Measurements from ENCODE around the gene FNTB. TPM values are rescaled to one million over a fixed set of nuclear protein-coding genes. Genes with fewer than 3 reads are reported as not detected.

Gene FNTB
- total and polyA plus RNA-seq, 2 of the 8 experiments (the other 6 are each of a cell fraction or from before 2014, with no cell fraction given) = 16.0 to 20.7 TPM

- Histone ChIP-seq H3K18ac (ENCODE audit: extremely low read depth, low read length) (no peak overlapping the region), H4K91ac (replicated peaks; ENCODE audit: insufficient read length, low read length) (no peak overlapping the region), H3K23ac (ENCODE audit: insufficient read length) (no peak overlapping the region), H3K4ac (replicated peaks; ENCODE audit: insufficient read length, low read depth, low read length) (no peak overlapping the region), H3K14ac (ENCODE audit: insufficient read length) (no peak overlapping the region), H2AFZ (ENCODE audit: low read length) (no peak overlapping the region), H3K4me1 (replicated peaks in 1 of 4; ENCODE audit: control insufficient read depth in 3 of 4, insufficient read depth in 4 of 4, low read length in 3 of 4) (no peaks in the 10 kb centered on the region), H3K4me3 (ENCODE audit: extremely low read depth in 1 of 4, insufficient read depth in 2 of 4, low read depth in 3 of 4, low read length in 4 of 4) (no peak overlapping the region), H3K56ac (replicated peaks; ENCODE audit: insufficient read length, low read depth, low read length) (no peak overlapping the region), H3K27ac (ENCODE audit: low read depth, low read length) (no peak overlapping the region), H3K9ac (replicated peaks in 1 of 4; ENCODE audit: extremely low read depth in 1 of 4, low read depth in 3 of 4, low read length in 3 of 4) (no peak overlapping the region), H2BK20ac (ENCODE audit: low read length) (no peak overlapping the region), H3K4me2 (ENCODE audit: insufficient read depth in 1 of 2, low read depth in 2 of 2, low read length in 2 of 2) (no peak overlapping the region), H3K27me3 (replicated peaks in 1 of 4; ENCODE audit: control insufficient read depth in 3 of 4, extremely low read depth in 1 of 4, insufficient read depth in 3 of 4, low read length in 3 of 4) (no peaks in the 10 kb centered on the region), H2BK12ac (ENCODE audit: low read depth, low read length) (no peak overlapping the region), H2BK15ac (ENCODE audit: low read length) (no peak overlapping the region), H2AK5ac (ENCODE audit: low read depth, low read length) (no peak overlapping the region), H4K8ac (ENCODE audit: extremely low read depth, insufficient read depth, low read length) (no peak overlapping the region), H3K9me3 (ENCODE audit: insufficient read depth in 2 of 2, low read depth in 1 of 2, low read length in 1 of 2) (no peaks in the 10 kb centered on the region), H3K79me1 (ENCODE audit: low read depth, low read length) (no peaks in the 10 kb centered on the region), H3K23me2 (ENCODE audit: low read depth, low read length) (no peaks in the 10 kb centered on the region; the same call in 1 of the 2 replicates), H2BK120ac (replicated peaks; ENCODE audit: low read depth, low read length) (no peak overlapping the region), H3K36me3 (ENCODE audit: control insufficient read depth in 2 of 4, insufficient read depth in 4 of 4, low read length in 3 of 4) (peaks cover 0 to 8% (median 5%) of the 10 kb centered on the region in 4 experiments; a peak in 5 of 8 replicates), H3K79me2 (ENCODE audit: control insufficient read depth in 1 of 2, insufficient read depth in 2 of 2, low read length in 2 of 2) (no peaks in the 10 kb centered on the region), H2BK5ac (ENCODE audit: low read depth, low read length) (no peak overlapping the region), H4K5ac (ENCODE audit: insufficient read length, low read depth, low read length) (no peak overlapping the region), H4K20me1 (replicated peaks in 1 of 2; ENCODE audit: control insufficient read depth in 1 of 2, insufficient read depth in 2 of 2, low read length in 2 of 2) (peaks cover 0 to 2% of the 10 kb centered on the region in 2 experiments)
- FAIRE-seq = no peak
- CTCF ChIA-PET (ENCODE audit: partially characterized antibody) = interaction anchor here (1.1 to 1.4 kb wide), 3 partner anchors 12 to 135 kb away, joined by 3 read pairs; no protein-coding TSS in a partner anchor
- DNase-seq (ENCODE audit: low read depth in 1 of 2, low spot score in 2 of 2) = no peak
- WGBS, 2 experiments (ENCODE audit: extremely low coverage in 1 of 2, insufficient coverage in 1 of 2, insufficient read length in 1 of 2, insufficient replicate concordance in 2 of 2, low coverage in 1 of 2, low lambda C conversion rate in 2 of 2, missing lambda C conversion rate in 1 of 2) = 85% methylated on average over 11 of the region's 11 CpGs; no CpG with 5 or more reads in 1 of the 2 experiments
- POLR2A ChIA-PET (ENCODE audit: partially characterized antibody) = no interaction called here
- TF ChIP-seq GTF2F1 (IDR thresholded peaks at IDR 0.05; ENCODE audit: borderline replicate concordance, low read depth, low read length) (no peak), BACH1 (IDR thresholded peaks at IDR 0.05; ENCODE audit: low read length) (no peak), SIRT6 (IDR thresholded peaks at IDR 0.05; ENCODE audit: low read length) (no peak), KDM4A (IDR thresholded peaks at IDR 0.05; ENCODE audit: low read depth, low read length, severe bottlenecking) (no peak), JUN (IDR thresholded peaks at IDR 0.05; ENCODE audit: low read depth, low read length) (no peak), HDAC2 (IDR thresholded peaks at IDR 0.05; ENCODE audit: borderline replicate concordance in 1 of 2, low read depth in 2 of 2, low read length in 2 of 2) (no peak), MAFK (IDR thresholded peaks at IDR 0.05; ENCODE audit: low read depth, low read length) (no peak), ZNF274 (IDR thresholded peaks at IDR 0.05; ENCODE audit: borderline replicate concordance, extremely low read depth, low read length) (no peak)
Observed at GRCh38 chr14:65027127-65027799, 40.6 kb downstream of the FNTB start.
